ENCODE data around the gene ZCCHC18.

Gene ZCCHC18

DNA sequence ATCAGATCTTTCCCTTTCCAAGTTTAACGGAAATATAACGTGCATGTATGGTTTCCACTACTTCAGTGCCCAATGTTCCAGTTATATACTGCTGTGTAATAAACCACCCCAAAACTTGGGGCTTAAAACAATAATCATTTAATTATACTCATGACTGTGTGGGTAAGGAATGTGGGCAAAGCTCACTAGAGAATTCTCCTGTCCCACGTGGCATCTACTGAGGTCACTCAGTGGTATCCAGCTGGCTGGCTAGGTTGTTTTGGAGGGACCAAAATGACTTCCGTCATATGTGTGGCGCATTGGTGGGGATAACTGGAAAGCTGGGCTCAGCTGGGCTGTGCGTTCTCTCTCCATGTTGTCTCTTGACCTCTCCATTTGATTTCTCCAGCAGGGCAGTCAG, 18.5 kb downstream of the ZCCHC18 start:
- DNase-seq (ENCODE audit: low read depth, low spot score) = no peak

DNA sequence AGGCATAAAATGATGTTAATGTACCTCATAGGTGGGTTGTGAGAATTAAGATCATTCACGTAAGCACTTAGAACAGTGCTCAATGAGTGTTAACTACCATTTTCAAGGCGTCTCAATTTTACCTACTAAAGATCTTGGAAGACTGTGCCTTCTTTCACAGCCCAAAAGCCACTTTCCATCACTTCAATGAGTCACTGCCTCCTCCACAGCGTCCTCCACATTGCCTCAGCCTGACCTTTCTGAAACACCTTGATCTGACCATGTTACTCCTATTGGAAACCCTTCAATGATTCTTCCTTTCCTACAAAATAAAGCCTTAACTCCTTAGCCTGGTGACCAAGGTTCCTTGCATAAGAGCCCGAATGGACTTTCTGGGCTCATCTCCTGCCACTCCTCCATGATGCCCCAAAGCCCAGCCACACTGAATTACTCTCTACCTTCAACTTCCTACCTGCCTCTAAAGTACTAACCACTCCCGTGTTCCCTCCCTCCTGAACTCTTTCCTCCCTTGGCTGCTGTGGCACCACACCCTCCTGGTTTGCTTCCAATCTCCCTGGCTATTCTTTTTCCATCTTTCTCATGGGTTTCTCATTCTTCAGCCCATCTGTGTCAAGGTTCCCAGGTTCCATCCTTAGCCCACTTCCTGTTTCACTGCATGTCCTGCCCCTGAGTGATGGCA, 22.4 kb downstream of the ZCCHC18 start:
- DNase-seq (ENCODE audit: low read depth, low spot score) = no peak

DNA sequence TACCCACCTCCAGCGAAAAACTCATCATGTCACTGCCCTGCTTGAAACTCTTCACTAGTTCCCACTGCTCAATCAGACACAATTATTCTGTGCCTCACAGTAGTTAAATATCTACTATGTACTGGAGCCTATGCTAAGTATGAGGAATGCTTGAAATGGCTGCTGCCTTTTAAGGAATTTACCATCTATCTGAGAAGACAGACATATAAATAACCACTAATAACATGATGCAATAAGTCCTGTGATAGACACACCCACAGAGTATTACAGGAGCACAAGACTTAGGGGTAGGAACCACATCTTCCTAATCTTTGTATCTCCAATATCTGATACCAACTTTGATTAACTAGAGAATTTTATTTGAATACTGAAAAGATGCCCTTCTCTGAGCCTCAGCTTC, 23.4 kb downstream of the ZCCHC18 start:
- no peak for DNase-seq (ENCODE audit: low read depth, low spot score)

DNA sequence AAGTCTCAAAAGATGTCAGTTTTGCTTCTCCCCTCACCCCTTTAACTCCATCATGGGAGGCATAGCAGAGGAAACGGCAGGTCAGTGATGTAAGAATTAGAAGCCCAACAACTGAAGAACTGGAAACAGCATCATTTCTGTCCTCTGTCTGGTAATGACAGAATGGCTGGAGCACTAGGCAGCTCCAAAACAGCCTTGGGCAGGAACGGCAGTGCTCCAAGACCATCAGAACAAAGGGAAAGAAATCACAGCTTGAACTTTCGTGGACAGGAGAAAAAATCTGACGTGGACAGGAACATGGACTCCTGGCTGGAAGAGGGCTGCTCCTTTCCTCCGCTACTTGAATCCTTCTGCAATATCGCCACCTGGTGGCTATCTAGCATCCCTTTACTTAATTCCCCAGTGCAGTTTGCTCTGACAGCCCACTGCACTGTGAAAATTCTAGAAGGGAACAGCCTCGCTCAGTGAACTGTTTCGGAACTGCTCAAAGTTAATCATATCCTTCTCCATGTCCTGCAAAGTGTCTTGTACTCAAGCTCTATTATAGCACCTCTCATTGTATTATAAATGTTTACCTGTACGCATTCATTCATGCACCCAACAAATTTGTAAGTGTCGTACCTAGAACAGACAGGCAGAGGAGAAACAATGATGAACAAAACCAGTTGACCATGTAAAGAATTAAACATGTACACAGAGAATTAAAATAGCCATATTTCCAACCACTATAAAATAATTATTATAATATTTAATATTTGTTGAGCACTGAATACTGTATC, 24.1 kb downstream of the ZCCHC18 start:
- DNase-seq (ENCODE audit: low read depth, low spot score) = peak; percentile 44

DNA sequence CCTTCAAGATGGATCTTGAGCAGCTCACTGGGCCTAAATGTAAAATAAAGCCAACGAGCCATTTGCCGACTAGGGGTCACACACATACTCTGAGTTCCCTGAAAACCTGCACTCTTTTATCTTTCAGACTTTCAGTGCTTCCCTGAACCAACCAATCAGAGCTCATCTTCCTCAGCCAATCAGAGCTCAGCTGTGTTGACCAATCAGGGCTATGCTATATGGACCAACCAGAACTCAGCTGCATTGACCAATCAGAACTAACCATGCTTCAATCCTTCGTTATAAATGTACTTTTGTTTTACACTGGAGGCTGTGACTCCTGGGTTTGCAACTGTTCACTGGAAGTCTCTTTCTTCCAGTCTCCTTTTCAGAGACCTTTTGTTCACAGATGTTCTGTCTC, 25.2 kb downstream of the ZCCHC18 start:
- no peak for DNase-seq (ENCODE audit: low read depth, low spot score)

DNA sequence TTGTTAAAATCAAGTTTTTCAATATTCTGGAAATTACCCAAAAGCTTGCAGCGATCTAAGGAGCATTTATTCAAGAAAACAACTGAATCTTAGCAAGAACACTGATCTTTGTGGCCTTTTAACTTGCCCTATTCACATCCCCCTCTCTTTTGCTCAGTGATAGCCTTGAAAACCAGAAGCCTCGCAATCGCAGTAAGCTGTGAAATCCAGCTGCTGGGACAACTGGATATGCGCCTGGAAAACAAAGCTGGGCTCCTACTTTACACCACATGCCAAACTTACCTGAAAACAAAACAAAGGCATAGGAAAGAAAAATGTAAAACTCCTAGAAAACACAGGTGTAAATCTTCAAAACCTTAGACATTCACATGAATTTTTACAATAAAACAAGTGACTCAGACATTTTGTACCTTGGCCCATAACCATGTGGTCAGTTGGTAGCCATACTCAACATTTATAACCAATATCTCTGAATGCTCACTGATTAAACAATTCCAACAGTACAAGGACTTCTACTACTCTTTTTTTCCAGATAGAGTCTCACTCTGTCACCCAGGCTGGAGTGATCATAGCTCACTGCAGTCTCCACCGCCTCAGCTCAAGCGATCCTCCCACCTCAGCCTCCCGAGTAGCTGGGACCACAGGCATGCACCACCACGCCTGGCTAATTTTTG, 28.9 kb downstream of the ZCCHC18 start:
- DNase-seq (ENCODE audit: low read depth, low spot score) = no peak

DNA sequence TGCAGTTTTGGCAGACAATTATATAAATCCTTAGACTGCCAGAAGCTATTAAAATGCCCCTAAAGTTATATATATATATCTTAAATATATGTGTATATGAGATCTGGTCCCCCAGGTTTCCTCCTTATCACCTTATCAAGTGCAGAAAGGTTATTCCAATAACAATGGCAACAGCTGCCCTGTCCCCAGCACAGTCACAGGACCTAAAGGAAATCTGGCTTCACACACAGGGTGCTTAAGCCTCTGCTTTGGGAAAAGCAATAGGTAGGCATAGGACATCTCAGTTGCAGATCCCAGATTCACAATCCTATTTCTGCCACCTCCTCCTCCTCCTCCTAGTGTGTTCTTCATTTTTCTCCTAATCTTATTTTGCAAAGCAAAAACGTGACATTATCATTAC, 38.7 kb downstream of the ZCCHC18 start:
- no peak for DNase-seq (ENCODE audit: low read depth, low spot score)

DNA sequence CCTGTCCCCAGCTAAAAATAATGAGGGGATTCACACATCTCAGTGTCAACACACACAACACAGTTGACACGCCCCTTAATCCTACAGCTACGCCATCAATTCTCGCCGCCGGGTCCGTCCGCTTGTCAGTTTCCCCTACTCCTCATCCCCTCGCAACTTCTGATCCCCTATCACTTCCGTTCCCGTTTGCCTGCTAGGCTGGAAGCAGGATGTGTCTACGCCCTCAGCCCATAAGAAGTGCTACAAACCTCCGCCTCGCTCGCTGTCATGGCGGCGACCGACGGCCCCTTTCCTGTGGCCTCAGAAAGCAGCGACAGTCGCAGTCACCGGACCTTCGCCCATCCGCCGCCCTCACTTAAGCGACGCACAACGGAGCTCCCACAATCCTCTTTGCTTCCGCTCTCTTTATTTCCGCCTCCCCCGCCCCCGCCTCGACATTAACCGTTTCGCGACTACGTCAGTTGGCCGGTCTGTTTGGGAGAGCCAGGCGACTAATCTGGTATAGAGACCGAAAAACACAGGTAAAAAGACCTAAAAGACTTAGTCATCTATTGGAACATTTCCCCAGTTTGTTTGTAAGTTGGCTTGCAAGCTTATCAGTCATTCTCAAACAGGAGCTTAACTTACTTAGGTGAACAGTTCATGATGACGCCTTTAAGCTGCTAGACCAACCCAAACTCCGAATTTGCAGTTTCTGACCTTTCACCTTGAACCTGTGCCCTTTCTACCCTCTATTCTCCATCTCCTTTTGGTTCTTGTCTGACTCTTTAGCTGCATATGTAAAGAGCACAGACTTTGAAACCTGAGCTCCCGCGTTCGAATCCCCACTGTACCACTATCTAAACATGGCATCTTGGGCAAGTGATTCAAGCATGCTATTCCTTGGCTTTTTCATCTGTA, 44.6 kb downstream of the ZCCHC18 start, which contains the start of gene SLC25A53:
SLC25A53 (minus strand) TSS at position 380 of the 900 bp plus-strand sequence. CDS start 51,752 bp downstream, outside the sequence.
- DNase-seq (ENCODE audit: low read depth, low spot score) = peak; percentile 50
